IPS-15b (cell line): ENCODE measurements around the gene MPDU1.

Experiments used
- H3K27me3 ChIP-seq: one replicate; pipeline ENCODE4 v1.6.1; 2013; ENCODE audit warnings: low read length; ENCODE audit not compliant: control insufficient read depth, insufficient read depth
- H3K36me3 ChIP-seq: one replicate; pipeline ENCODE4 v1.6.1; 2013; ENCODE audit warnings: low read length; ENCODE audit not compliant: control insufficient read depth, insufficient read depth
- H3K4me1 ChIP-seq: one replicate; pipeline ENCODE4 v1.6.1; 2013; ENCODE audit warnings: mild to moderate bottlenecking, low read length; ENCODE audit not compliant: control insufficient read depth, insufficient read depth
- H3K4me3 ChIP-seq: one replicate; pipeline ENCODE4 v1.5.1; 2013; ENCODE audit warnings: low read depth, low read length
- H3K9ac ChIP-seq: one replicate; pipeline ENCODE4 v1.6.1; 2013; ENCODE audit warnings: low read depth, mild to moderate bottlenecking, low read length
- H3K9me3 ChIP-seq: one replicate; pipeline ENCODE4 v1.6.1; 2013; ENCODE audit warnings: mild to moderate bottlenecking, low read length; ENCODE audit not compliant: control insufficient read depth, insufficient read depth

MPDU1 gene

GRCh38 chr17:7631398-7632380 is 48.0 kb downstream of the MPDU1 start:
- Histone ChIP-seq H3K4me3 (no peak overlapping the region), H3K4me1 (peaks cover 10% of the 10 kb centered on the region), H3K9me3 (no peaks in the 10 kb centered on the region), H3K9ac (no peak overlapping the region), H3K27me3 (no peaks in the 10 kb centered on the region), H3K36me3 (no peaks in the 10 kb centered on the region)

GRCh38 chr17:7632492-7632894 is 48.8 kb downstream of the MPDU1 start:
- H3K4me3 ChIP-seq = no peak overlapping the region
- no peaks in the 10 kb centered on the region for H3K36me3 ChIP-seq
- H3K4me1 ChIP-seq = peaks cover 9% of the 10 kb centered on the region
- H3K9me3 ChIP-seq = no peaks in the 10 kb centered on the region
- H3K9ac ChIP-seq = no peak overlapping the region
- H3K27me3 ChIP-seq = no peaks in the 10 kb centered on the region

DNA sequence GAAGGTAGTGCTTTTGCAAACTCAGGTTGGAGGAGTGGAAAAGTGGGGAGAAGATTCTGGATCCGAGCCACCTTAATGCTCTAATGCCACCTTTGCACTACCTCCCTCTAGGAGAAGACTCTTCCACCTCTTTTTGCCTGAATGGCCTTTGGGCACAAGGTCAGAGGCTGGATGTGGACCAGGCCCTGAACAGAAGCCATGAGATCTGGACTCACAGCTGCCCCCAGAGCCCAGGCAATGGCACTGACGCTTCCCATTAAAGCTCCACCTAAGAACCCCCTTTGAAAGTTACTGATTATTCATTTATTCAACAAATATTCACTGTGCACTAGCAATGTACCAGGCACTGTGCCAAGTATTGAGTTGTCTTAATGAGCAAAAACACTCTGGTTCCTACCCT is 49.4 kb downstream of the MPDU1 start:
- H3K9me3 ChIP-seq = no peaks in the 10 kb centered on the region
- H3K36me3 ChIP-seq = no peaks in the 10 kb centered on the region
- no peak overlapping the region for H3K9ac ChIP-seq
- H3K27me3 ChIP-seq = no peaks in the 10 kb centered on the region
- no peak overlapping the region for H3K4me3 ChIP-seq
- peaks cover 9% of the 10 kb centered on the region for H3K4me1 ChIP-seq

GRCh38 chr17:7634384-7634783 is 50.7 kb downstream of the MPDU1 start:
- Histone ChIP-seq H3K27me3 (no peaks in the 10 kb centered on the region), H3K36me3 (no peaks in the 10 kb centered on the region), H3K9me3 (no peaks in the 10 kb centered on the region), H3K9ac (no peak overlapping the region), H3K4me1 (peaks cover 9% of the 10 kb centered on the region), H3K4me3 (no peak overlapping the region)

DNA sequence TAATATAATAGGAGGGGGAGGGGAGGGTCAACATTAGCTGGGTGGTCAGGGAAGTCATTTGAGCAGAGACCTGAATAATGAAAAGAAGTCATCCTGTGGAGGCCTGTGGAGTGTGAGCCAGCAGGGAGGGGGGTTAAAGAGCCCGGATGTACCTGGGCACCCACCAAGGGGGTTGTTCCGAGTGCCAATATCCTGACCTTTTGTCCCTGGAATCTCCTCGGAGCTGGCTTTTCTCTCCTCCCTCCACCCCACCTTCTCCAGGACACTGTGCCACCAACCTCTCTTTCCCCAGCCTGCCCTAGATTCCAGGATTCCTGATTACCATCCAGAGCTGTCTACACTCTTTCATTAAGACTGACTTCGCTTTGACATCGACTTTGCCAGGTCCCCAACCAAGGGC is 52.5 kb downstream of the MPDU1 start:
- Histone ChIP-seq H3K4me1 (peaks cover 9% of the 10 kb centered on the region), H3K9me3 (no peaks in the 10 kb centered on the region), H3K9ac (no peak overlapping the region), H3K36me3 (no peaks in the 10 kb centered on the region), H3K27me3 (no peaks in the 10 kb centered on the region), H3K4me3 (no peak overlapping the region)
